SK-N-SH (cell line): Measurements from ENCODE around the gene RAE1. TPM values are rescaled to one million over a fixed set of nuclear protein-coding genes. Genes with fewer than 3 reads are reported as not detected.

Source experiments
- CTCF ChIA-PET: fragments of 300-600, 350-600 bp; formaldehyde crosslinking; extraction: SDS; loops from one replicate; lab custom pipeline; 2021; lab: Yijun Ruan, JAX
- POLR2A ChIA-PET: fragments of 350-600 bp; sonication (Branson Sonifier 250); formaldehyde crosslinking; extraction: SDS; loops from one replicate; lab custom pipeline; 2020; ENCODE audit warnings: antibody characterized with exemption, inconsistent platforms; lab: Yijun Ruan, JAX
- DNase-seq: peaks from one replicate; pipeline ENCODE4 v3.0.0; 2012
- H2AFZ ChIP-seq: fragments of 200-600 bp; sonication (generic); 2 replicates; pipeline ENCODE4 v1.8.1; 2016; ENCODE audit warnings: antibody characterized with exemption, mild to moderate bottlenecking, low read depth
- H3F3A ChIP-seq: fragments of 200-600 bp; sonication (generic); replicated peaks from 2 replicates; pipeline ENCODE3; 2016; ENCODE audit warnings: antibody characterized with exemption, mild to moderate bottlenecking; ENCODE audit not compliant: insufficient read depth
- H3K27ac ChIP-seq, 2 experiments: fragments of 200-500 bp in 1 of 2; fragments of 200-600 bp in 1 of 2; sonication (Bioruptor generic) in 1 of 2; sonication (generic), shearing (Covaris generic) in 1 of 2; 2 replicates each; pipeline versions ENCODE4 v1.5.1 to v1.6.1; 2014 to 2016; ENCODE audit warnings: low read depth in 2 of 2, inconsistent platforms in 1 of 2, low read length in 1 of 2, mild to moderate bottlenecking in 1 of 2, mixed read lengths in 1 of 2
- H3K27me3 ChIP-seq: fragments of 200-600 bp; sonication (generic), shearing (Covaris generic); 2 replicates; pipeline ENCODE4 v1.6.1; 2016; ENCODE audit warnings: mixed run types; ENCODE audit not compliant: insufficient read depth
- H3K36me3 ChIP-seq, 2 experiments: fragments of 200-500 bp in 1 of 2; fragments of 200-600 bp in 1 of 2; sonication (Bioruptor generic) in 1 of 2; sonication (generic) in 1 of 2; replicated peaks in 1 of 2; 2 replicates each; pipeline versions ENCODE3 to v1.5.1; 2014 to 2016; ENCODE audit warnings: low read length in 1 of 2, mild to moderate bottlenecking in 1 of 2; ENCODE audit not compliant: insufficient read depth in 2 of 2, control insufficient read depth in 1 of 2
- H3K4me1 ChIP-seq, 2 experiments: fragments of 200-500 bp in 1 of 2; fragments of 200-600 bp in 1 of 2; sonication (Bioruptor generic) in 1 of 2; sonication (generic), shearing (Covaris generic) in 1 of 2; 2 replicates each; pipeline versions ENCODE4 v1.5.1 to v1.6.1; 2014 to 2016; ENCODE audit warnings: low read depth in 1 of 2, low read length in 1 of 2, mixed run types in 1 of 2; ENCODE audit not compliant: insufficient read depth in 2 of 2, control insufficient read depth in 1 of 2
- H3K4me2 ChIP-seq: fragments of 200-600 bp; sonication (generic), shearing (Covaris generic); 2 replicates; pipeline ENCODE4 v1.6.1; 2017; ENCODE audit warnings: mixed run types
- H3K4me3 ChIP-seq, 2 experiments: fragments of 200-500 bp in 1 of 2; fragments of 200-600 bp in 1 of 2; sonication (Bioruptor generic) in 1 of 2; sonication (generic), shearing (Covaris generic) in 1 of 2; 2 replicates each; pipeline versions ENCODE4 v1.5.1 to v1.8.1; 2014 to 2016; ENCODE audit warnings: low read depth in 2 of 2, inconsistent platforms in 1 of 2, low read length in 1 of 2, mild to moderate bottlenecking in 1 of 2, mixed read lengths in 1 of 2, moderate library complexity in 1 of 2
- H3K79me2 ChIP-seq: fragments of 200-600 bp; sonication (generic); 2 replicates; pipeline ENCODE4 v1.8.1; 2017; ENCODE audit warnings: mild to moderate bottlenecking; ENCODE audit not compliant: insufficient read depth
- H3K9ac ChIP-seq: fragments of 200-600 bp; sonication (generic); 2 replicates; pipeline ENCODE4 v1.6.1; 2017; ENCODE audit warnings: mixed run types
- H3K9me2 ChIP-seq: fragments of 200-600 bp; sonication (generic); 2 replicates; pipeline ENCODE4 v1.6.1; 2017; ENCODE audit warnings: mixed run types
- H3K9me3 ChIP-seq: fragments of 200-600 bp; sonication (generic); 2 replicates; pipeline ENCODE4 v1.6.1; 2017; ENCODE audit warnings: mixed run types, mild to moderate bottlenecking, moderate library complexity
- H4K20me1 ChIP-seq: fragments of 200-600 bp; sonication (generic); 2 replicates; pipeline ENCODE4 v1.6.1; 2017; ENCODE audit warnings: mild to moderate bottlenecking, mixed run types; ENCODE audit not compliant: insufficient read depth
- CTCF ChIP-seq: fragments of 200-600 bp; sonication (generic); IDR thresholded peaks from 2 replicates; pipeline ENCODE4 v1.6.1; 2017; ENCODE audit warnings: antibody characterized with exemption, mild to moderate bottlenecking, moderate library complexity
- EZH2phosphoT487 ChIP-seq: fragments of 200-600 bp; sonication (generic); IDR thresholded peaks from 2 replicates; pipeline ENCODE4 v1.6.1; 2017; ENCODE audit warnings: low read depth, mixed run types, mild to moderate bottlenecking, antibody characterized with exemption, moderate library complexity, borderline replicate concordance
- FOSL2 ChIP-seq: IDR thresholded peaks from 2 replicates; pipeline ENCODE4 v1.4.0; 2012; ENCODE audit warnings: low read depth, mild to moderate bottlenecking, moderate library complexity, borderline replicate concordance
- FOXJ3 ChIP-seq: sonication (generic); formaldehyde crosslinking; IDR thresholded peaks from 2 replicates; pipeline ENCODE4 v1.5.1; 2020; ENCODE audit warnings: mild to moderate bottlenecking, missing genetic modification reagents
- IRF3 ChIP-seq: fragments of 150-350 bp; IDR thresholded peaks from 2 replicates; pipeline ENCODE4 v1.6.1; 2016; ENCODE audit warnings: mild to moderate bottlenecking, low read depth, low read length
- JUND ChIP-seq: IDR thresholded peaks from 2 replicates; pipeline ENCODE4 v1.4.0; 2012
- MEF2A ChIP-seq: IDR thresholded peaks from 2 replicates; pipeline ENCODE4 v1.4.0; 2012; ENCODE audit warnings: low read depth, borderline replicate concordance
- NFIC ChIP-seq: IDR thresholded peaks from 2 replicates; pipeline ENCODE4 v1.4.0; 2012; ENCODE audit warnings: borderline replicate concordance
- NRF1 ChIP-seq: IDR thresholded peaks from 2 replicates; pipeline ENCODE4 v1.6.1; 2012; ENCODE audit warnings: low read depth, mild to moderate bottlenecking, low read length
- POLR2AphosphoS5 ChIP-seq: IDR thresholded peaks from 2 replicates; pipeline ENCODE4 v1.6.1; 2012; ENCODE audit warnings: low read depth, low read length
- RAD21 ChIP-seq: IDR thresholded peaks from 2 replicates; pipeline ENCODE4 v1.6.1; 2012; ENCODE audit warnings: mild to moderate bottlenecking, low read length
- REST ChIP-seq: IDR thresholded peaks from 2 replicates; pipeline ENCODE4 v1.6.1; 2012; ENCODE audit warnings: mild to moderate bottlenecking, low read depth, low read length, moderate library complexity
- RXRA ChIP-seq: IDR thresholded peaks from 2 replicates; pipeline ENCODE4 v1.4.0; 2012; ENCODE audit warnings: low read depth, mild to moderate bottlenecking, borderline replicate concordance
- SIN3A ChIP-seq: IDR thresholded peaks from 2 replicates; pipeline ENCODE4 v1.6.1; 2012; ENCODE audit warnings: low read depth, mild to moderate bottlenecking, low read length, moderate library complexity, borderline replicate concordance
- SMC3 ChIP-seq: IDR thresholded peaks from 2 replicates; pipeline ENCODE4 v1.6.1; 2012; ENCODE audit warnings: low read depth, low read length, improper control_type of control experiment
- TAF1 ChIP-seq: IDR thresholded peaks from 2 replicates; pipeline ENCODE4 v1.6.1; 2012; ENCODE audit warnings: low read depth, mild to moderate bottlenecking, low read length, moderate library complexity, borderline replicate concordance
- TCF12 ChIP-seq: IDR thresholded peaks from 2 replicates; pipeline ENCODE4 v1.4.0; 2012
- YY1 ChIP-seq: IDR thresholded peaks from 2 replicates; pipeline ENCODE4 v1.4.0; 2012; ENCODE audit warnings: low read depth, mild to moderate bottlenecking
- WGBS: methylation state at CpG from one replicate; pipeline ENCODE4 v1.1.6; 2017; ENCODE audit warnings: low lambda C conversion rate; 5-methylcytosine and 5-hydroxymethylcytosine counted together
- polyA plus RNA-seq, 3 experiments: library from polyadenylated mRNA; depleted of rRNA; stranded (reverse); fragments of >200 nt; gene quantifications; 2 replicates each; pipeline ENCODE4 v1.2.3, GENCODE V29; 2012

RAE1 gene
- polyA plus RNA-seq, 1 of the 3 experiments (the other 2 are of a cell fraction) = 82.4 TPM

- H3F3A ChIP-seq = no peaks in the 10 kb centered on the region
- no peaks in the 10 kb centered on the region for H3K9me3 ChIP-seq
- H3K36me3 ChIP-seq = peaks cover 12 to 74% of the 10 kb centered on the region in 2 experiments
- no peak overlapping the region for H3K9ac ChIP-seq
- H3K4me1 ChIP-seq = no peaks in the 10 kb centered on the region
- WGBS = 95% methylated on average over 13 of the region's 13 CpGs
- no peak overlapping the region for H2AFZ ChIP-seq
- TF ChIP-seq NRF1 (no peak), FOSL2 (no peak), SIN3A (no peak), MEF2A (no peak), TAF1 (no peak), REST (no peak), SMC3 (no peak), NFIC (no peak), POLR2AphosphoS5 (no peak), FOXJ3 (CRISPR knock-in tag) (no peak), JUND (no peak), RXRA (no peak), YY1 (no peak), CTCF (no peak), RAD21 (no peak), IRF3 (no peak), TCF12 (no peak), EZH2phosphoT487 (no peak)
- no peaks in the 10 kb centered on the region for H3K9me2 ChIP-seq
- CTCF ChIA-PET = interaction anchor here (1.3 to 3.5 kb wide), 2 partner anchors 118 to 121 kb away, joined by 4 to 19 read pairs; no protein-coding TSS in a partner anchor
- no peaks in the 10 kb centered on the region for H3K27me3 ChIP-seq
- DNase-seq = no peak
- no peak overlapping the region for H3K4me3 ChIP-seq
- H3K79me2 ChIP-seq = no peaks in the 10 kb centered on the region
- H3K27ac ChIP-seq = no peak overlapping the region
- POLR2A ChIA-PET = no interaction called here
- no peak overlapping the region for H3K4me2 ChIP-seq
- no peaks in the 10 kb centered on the region for H4K20me1 ChIP-seq
Measured at GRCh38 chr20:57377350-57377749, 26.3 kb downstream of the RAE1 start.
